ENCODE results near the gene G0S2. TPM values are rescaled to one million over a fixed set of nuclear protein-coding genes. Genes with fewer than 3 reads are reported as not detected.

Gene G0S2
- total RNA-seq, 1 donor from 2014 or later: 5.9 TPM

- H3K9me3 Mint-ChIP-seq (ENCODE audit: unreplicated experiment): no peaks in the 10 kb centered on the region
- no peak for FAIRE-seq
- no peak for DNase-seq (ENCODE audit: low read depth)
- H2AFZ ChIP-seq (ENCODE audit: low read depth, low read length): no peak overlapping the region
- H3K9ac ChIP-seq (ENCODE audit: low read length): no peak overlapping the region
- H3K4me1 Mint-ChIP-seq (ENCODE audit: low read depth, unreplicated experiment): peaks cover 48% of the 10 kb centered on the region
- peaks cover 41% of the 10 kb centered on the region for H3K4me1 ChIP-seq (ENCODE audit: insufficient read depth, low read length)
- H3K79me2 ChIP-seq (ENCODE audit: insufficient read depth, low read length): no peaks in the 10 kb centered on the region
- no peak overlapping the region for H3K4me3 Mint-ChIP-seq (ENCODE audit: unreplicated experiment)
- no peak overlapping the region for H3K4me3 ChIP-seq (ENCODE audit: insufficient read depth, low read depth, low read length)
- no peaks in the 10 kb centered on the region for H3K36me3 Mint-ChIP-seq (ENCODE audit: low read depth, unreplicated experiment)
- no peaks in the 10 kb centered on the region for H3K36me3 ChIP-seq (ENCODE audit: insufficient read depth, low read length)
- TF ChIP-seq EZH2 (IDR thresholded peaks at IDR 0.05; ENCODE audit: insufficient read depth, low read length): no peak
- TF ChIP-seq CTCF (IDR thresholded peaks at IDR 0.05; ENCODE audit: insufficient read depth, low read depth, low read length): no peak
- peaks cover 8% of the 10 kb centered on the region for H3K27me3 Mint-ChIP-seq (ENCODE audit: low read depth, unreplicated experiment)
- no peak overlapping the region for H3K27ac Mint-ChIP-seq (ENCODE audit: unreplicated experiment)
- no peaks in the 10 kb centered on the region for H4K20me1 ChIP-seq (ENCODE audit: insufficient read depth, low read length)
- H3K9me3 ChIP-seq (ENCODE audit: insufficient read depth, low read depth, low read length): no peaks in the 10 kb centered on the region
- no peaks in the 10 kb centered on the region for H3K27me3 ChIP-seq (ENCODE audit: insufficient read depth, low read length)
- H3K27ac ChIP-seq (ENCODE audit: low read depth, low read length): no peak overlapping the region
- no peak overlapping the region for H3K4me2 ChIP-seq (ENCODE audit: low read length)
These were observed 29.4 kb upstream of the G0S2 start for GRCh38 chr1:209645574-209646452.

DNA sequence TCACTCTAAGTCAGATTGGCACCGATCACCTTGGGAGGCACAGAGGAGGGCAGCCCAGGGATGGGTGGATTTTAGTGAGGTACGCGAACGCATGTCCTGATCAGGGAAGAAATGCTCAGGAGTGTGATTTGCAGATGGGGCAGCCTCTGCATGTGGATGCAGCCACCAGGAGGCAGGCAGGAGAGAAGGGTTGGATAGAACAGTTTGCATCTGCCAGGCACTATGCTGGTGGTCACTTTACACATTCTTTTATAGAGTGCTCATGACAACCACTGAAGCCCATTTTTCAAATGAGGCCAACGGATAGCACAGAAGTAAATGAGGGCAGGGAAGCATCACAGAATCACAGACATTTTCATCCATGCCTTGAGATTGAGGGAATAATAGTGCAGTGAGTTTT is 28.7 kb upstream of the G0S2 start:
- no peaks in the 10 kb centered on the region for H4K20me1 ChIP-seq (ENCODE audit: insufficient read depth, low read length)
- H3K4me2 ChIP-seq (ENCODE audit: low read length): peak overlapping the region; percentile 20
- no peaks in the 10 kb centered on the region for H3K36me3 ChIP-seq (ENCODE audit: insufficient read depth, low read length)
- H3K9me3 ChIP-seq (ENCODE audit: insufficient read depth, low read depth, low read length): no peaks in the 10 kb centered on the region
- H3K27ac ChIP-seq (ENCODE audit: low read depth, low read length): no peak overlapping the region
- peak; percentile 49 for FAIRE-seq
- H3K9me3 Mint-ChIP-seq (ENCODE audit: unreplicated experiment): no peaks in the 10 kb centered on the region
- H3K27ac Mint-ChIP-seq (ENCODE audit: unreplicated experiment): no peak overlapping the region
- peaks cover 8% of the 10 kb centered on the region for H3K27me3 Mint-ChIP-seq (ENCODE audit: low read depth, unreplicated experiment)
- H3K36me3 Mint-ChIP-seq (ENCODE audit: low read depth, unreplicated experiment): no peaks in the 10 kb centered on the region
- H3K4me3 ChIP-seq (ENCODE audit: insufficient read depth, low read depth, low read length): no peak overlapping the region
- peaks cover 49% of the 10 kb centered on the region for H3K4me1 ChIP-seq (ENCODE audit: insufficient read depth, low read length)
- no peak overlapping the region for H2AFZ ChIP-seq (ENCODE audit: low read depth, low read length)
- H3K79me2 ChIP-seq (ENCODE audit: insufficient read depth, low read length): no peaks in the 10 kb centered on the region
- DNase-seq (ENCODE audit: low read depth): peak; percentile 64
- peak; percentile 35 for TF ChIP-seq CTCF (IDR thresholded peaks at IDR 0.05; ENCODE audit: insufficient read depth, low read depth, low read length)
- TF ChIP-seq EZH2 (IDR thresholded peaks at IDR 0.05; ENCODE audit: insufficient read depth, low read length): no peak
- no peak overlapping the region for H3K4me3 Mint-ChIP-seq (ENCODE audit: unreplicated experiment)
- H3K27me3 ChIP-seq (ENCODE audit: insufficient read depth, low read length): no peaks in the 10 kb centered on the region
- no peak overlapping the region for H3K9ac ChIP-seq (ENCODE audit: low read length)
- H3K4me1 Mint-ChIP-seq (ENCODE audit: low read depth, unreplicated experiment): peaks cover 55% of the 10 kb centered on the region

DNA sequence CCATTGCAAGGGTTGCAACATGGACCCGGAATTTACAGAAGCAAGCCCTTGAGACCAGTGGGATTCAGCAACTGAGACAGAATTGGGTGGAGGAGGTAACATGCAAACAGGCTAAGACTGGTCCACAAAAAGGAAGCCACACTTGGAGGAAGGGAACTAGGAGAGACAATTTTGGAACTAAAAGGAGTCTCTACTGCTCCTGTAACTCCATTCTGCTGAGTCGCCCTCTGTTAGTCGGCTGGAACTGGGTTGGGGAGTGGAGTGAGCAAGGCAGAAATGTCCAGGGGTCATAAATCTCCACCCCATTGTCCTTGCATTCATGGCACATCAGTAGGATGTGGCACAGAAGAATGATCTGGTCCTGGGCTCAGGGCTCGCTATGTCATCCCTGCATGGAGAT is 28.1 kb upstream of the G0S2 start:
- no peak overlapping the region for H3K9ac ChIP-seq (ENCODE audit: low read length)
- Mint-ChIP-seq H3K9me3 (ENCODE audit: unreplicated experiment) (no peaks in the 10 kb centered on the region), H3K4me3 (ENCODE audit: unreplicated experiment) (no peak overlapping the region), H3K27ac (ENCODE audit: unreplicated experiment) (no peak overlapping the region), H3K27me3 (ENCODE audit: low read depth, unreplicated experiment) (peaks cover 8% of the 10 kb centered on the region), H3K4me1 (ENCODE audit: low read depth, unreplicated experiment) (peaks cover 57% of the 10 kb centered on the region), H3K36me3 (ENCODE audit: low read depth, unreplicated experiment) (no peaks in the 10 kb centered on the region)
- H3K4me2 ChIP-seq (ENCODE audit: low read length): peak overlapping the region; percentile 20
- H3K4me1 ChIP-seq (ENCODE audit: insufficient read depth, low read length): peaks cover 53% of the 10 kb centered on the region
- H2AFZ ChIP-seq (ENCODE audit: low read depth, low read length): no peak overlapping the region
- H3K79me2 ChIP-seq (ENCODE audit: insufficient read depth, low read length): no peaks in the 10 kb centered on the region
- FAIRE-seq: peak; percentile 34
- no peak overlapping the region for H3K4me3 ChIP-seq (ENCODE audit: insufficient read depth, low read depth, low read length)
- no peaks in the 10 kb centered on the region for H3K27me3 ChIP-seq (ENCODE audit: insufficient read depth, low read length)
- no peak for DNase-seq (ENCODE audit: low read depth)
- no peak for TF ChIP-seq CTCF (IDR thresholded peaks at IDR 0.05; ENCODE audit: insufficient read depth, low read depth, low read length)
- TF ChIP-seq EZH2 (IDR thresholded peaks at IDR 0.05; ENCODE audit: insufficient read depth, low read length): no peak
- no peaks in the 10 kb centered on the region for H3K36me3 ChIP-seq (ENCODE audit: insufficient read depth, low read length)
- no peak overlapping the region for H3K27ac ChIP-seq (ENCODE audit: low read depth, low read length)
- no peaks in the 10 kb centered on the region for H4K20me1 ChIP-seq (ENCODE audit: insufficient read depth, low read length)
- H3K9me3 ChIP-seq (ENCODE audit: insufficient read depth, low read depth, low read length): no peaks in the 10 kb centered on the region
